Measurements from ENCODE around the gene TTC23L.

GRCh38 chr5:34818717-34819116 lies 20.2 kb upstream of the TTC23L start:
- no peak for TF ChIP-seq POLR2AphosphoS5 (IDR thresholded peaks at IDR 0.05)
- TF ChIP-seq CTCF (IDR thresholded peaks at IDR 0.05): no peak
- TF ChIP-seq POLR2A (IDR thresholded peaks at IDR 0.05): no peak

All from prostate gland (tissue), 2 donors.